HG03378 (cell line): Measurements from ENCODE around the gene NFILZ.

Experiments used
- ATAC-seq: cut with Tn5 transposase; IDR thresholded peaks from one replicate; pipeline ENCODE4 v1.9.1; 2021; ENCODE audit warnings: mild to moderate bottlenecking, moderate library complexity; ENCODE audit not compliant: unreplicated experiment

NFILZ gene

GRCh38 chr19:8629996-8630683 is at the start of gene NFILZ:
TSS of gene NFILZ (plus strand) at chr19:8630633. CDS start at chr19:8676766, 46,133 bp downstream.
- no peak for ATAC-seq

GRCh38 chr19:8580710-8581281 is 49.6 kb upstream of the NFILZ start:
- no peak for ATAC-seq

- no peak for ATAC-seq
Observed at GRCh38 chr19:8584965-8585893, 45.2 kb upstream of the NFILZ start.

GRCh38 chr19:8585894-8586750 is 44.3 kb upstream of the NFILZ start:
- no peak for ATAC-seq

- ATAC-seq: no peak
Observed at GRCh38 chr19:8589177-8589714, 41.2 kb upstream of the NFILZ start.

- no peak for ATAC-seq
Observed at GRCh38 chr19:8592231-8593009, 38.0 kb upstream of the NFILZ start.

GRCh38 chr19:8593931-8594330 is 36.5 kb upstream of the NFILZ start:
- no peak for ATAC-seq

GRCh38 chr19:8595651-8596050 is 34.8 kb upstream of the NFILZ start:
- no peak for ATAC-seq

- no peak for ATAC-seq
Observed at GRCh38 chr19:8596168-8596567, 34.3 kb upstream of the NFILZ start.

- ATAC-seq: no peak
Observed at GRCh38 chr19:8600064-8600463, 30.4 kb upstream of the NFILZ start.

GRCh38 chr19:8600816-8601215 is 29.6 kb upstream of the NFILZ start:
- ATAC-seq: no peak

GRCh38 chr19:8601796-8602195 is 28.6 kb upstream of the NFILZ start:
- ATAC-seq: no peak

GRCh38 chr19:8605514-8605913 is 24.9 kb upstream of the NFILZ start:
- no peak for ATAC-seq

- ATAC-seq: no peak
Observed at GRCh38 chr19:8607386-8607785, 23.0 kb upstream of the NFILZ start.

GRCh38 chr19:8608941-8609278 is 21.5 kb upstream of the NFILZ start:
- ATAC-seq: no peak

GRCh38 chr19:8609279-8610040 is 21.0 kb upstream of the NFILZ start:
- ATAC-seq: no peak

- ATAC-seq: no peak
Observed at GRCh38 chr19:8610041-8610935, 20.1 kb upstream of the NFILZ start, which contains the start of gene ADAMTS10. TSS of gene ADAMTS10 (minus strand) at chr19:8610715. CDS start at chr19:8605710, 5,005 bp downstream.

GRCh38 chr19:8610936-8611300 is 19.5 kb upstream of the NFILZ start:
- no peak for ATAC-seq
